Measurements from ENCODE around the gene PLSCR1. TPM values are rescaled to one million over a fixed set of nuclear protein-coding genes. Genes with fewer than 3 reads are reported as not detected.
"Not testable (repeated sequence)": the region's sequence is repeated elsewhere in the genome, so short reads cannot be mapped to it uniquely, and the experiment has no call there.

The PLSCR1 gene
- polyA plus RNA-seq, 1 donor from 2014 or later = 0.78 TPM

- TF ChIP-seq REST (IDR thresholded peaks at IDR 0.05; ENCODE audit: borderline replicate concordance) (no peak), TAF1 (IDR thresholded peaks at IDR 0.05; ENCODE audit: low read depth) (no peak), EP300 (conservative IDR thresholded peaks at IDR 0.05; ENCODE audit: poor library complexity, severe bottlenecking) (no peak)
Measured at GRCh38 chr3:146476094-146476740, 68.2 kb downstream of the PLSCR1 start (continued).

- H3K27me3 ChIP-seq (ENCODE audit: insufficient read depth, low read depth, low read length); H3F3A ChIP-seq (ENCODE audit: insufficient read depth, low read length, poor library complexity, severe bottlenecking); H3K9me2 ChIP-seq (ENCODE audit: insufficient read depth, low read length); H3K4me3 ChIP-seq (ENCODE audit: low read length); H3K4me2 ChIP-seq (ENCODE audit: low read length); H2AFZ ChIP-seq (ENCODE audit: low read depth, low read length); H3K79me2 ChIP-seq (replicated peaks; ENCODE audit: insufficient read depth, low read length); H4K20me1 ChIP-seq (ENCODE audit: insufficient read depth); H3K9me3 ChIP-seq (ENCODE audit: low read length); H3K36me3 ChIP-seq (ENCODE audit: insufficient read depth, low read length); H3K27ac ChIP-seq (ENCODE audit: low read length); H3K9ac ChIP-seq (ENCODE audit: low read length): not testable (repeated sequence)
Measured at GRCh38 chr3:146474976-146475375, 69.4 kb downstream of the PLSCR1 start.

GRCh38 chr3:146473726-146474125, 70.7 kb downstream of the PLSCR1 start:
- TF ChIP-seq CTCF (IDR thresholded peaks at IDR 0.05; ENCODE audit: poor library complexity, severe bottlenecking) (no peak), SMC3 (conservative IDR thresholded peaks at IDR 0.05; ENCODE audit: poor library complexity) (no peak), POLR2AphosphoS5 (IDR thresholded peaks at IDR 0.05) (no peak), MXI1 (conservative IDR thresholded peaks at IDR 0.05; ENCODE audit: poor library complexity, severe bottlenecking) (no peak), REST (IDR thresholded peaks at IDR 0.05; ENCODE audit: borderline replicate concordance) (no peak), TAF1 (IDR thresholded peaks at IDR 0.05; ENCODE audit: low read depth) (no peak), EZH2 (IDR thresholded peaks at IDR 0.05; ENCODE audit: borderline replicate concordance, insufficient read depth, low read length, poor library complexity, severe bottlenecking) (no peak), RAD21 (conservative IDR thresholded peaks at IDR 0.05) (no peak), EP300 (conservative IDR thresholded peaks at IDR 0.05; ENCODE audit: poor library complexity, severe bottlenecking) (no peak)
- no peak overlapping the region for H3K9ac ChIP-seq (ENCODE audit: low read length)
- H3K9me3 ChIP-seq (ENCODE audit: low read length) = no peaks in the 10 kb centered on the region
- no peak overlapping the region for H3K27ac ChIP-seq (ENCODE audit: low read length)
- H3K9me2 ChIP-seq (ENCODE audit: insufficient read depth, low read length) = no peaks in the 10 kb centered on the region
- H3K36me3 ChIP-seq (ENCODE audit: insufficient read depth, low read length) = no peaks in the 10 kb centered on the region
- H3K4me2 ChIP-seq (ENCODE audit: low read length) = no peak overlapping the region
- H3F3A ChIP-seq (ENCODE audit: insufficient read depth, low read length, poor library complexity, severe bottlenecking) = no peaks in the 10 kb centered on the region
- no peaks in the 10 kb centered on the region for H4K20me1 ChIP-seq (ENCODE audit: insufficient read depth)
- no peak overlapping the region for H2AFZ ChIP-seq (ENCODE audit: low read depth, low read length)
- H3K79me2 ChIP-seq (replicated peaks; ENCODE audit: insufficient read depth, low read length) = no peaks in the 10 kb centered on the region
- H3K27me3 ChIP-seq (ENCODE audit: insufficient read depth, low read depth, low read length) = no peaks in the 10 kb centered on the region
- H3K4me3 ChIP-seq (ENCODE audit: low read length) = no peak overlapping the region

All from neural cell (in vitro differentiated cells).